HepG2 (cell line): ENCODE measurements around the gene CDC123. TPM values are rescaled to one million over a fixed set of nuclear protein-coding genes. Genes with fewer than 3 reads are reported as not detected.

Experiments
- CTCF ChIP-seq: sonication (generic); formaldehyde crosslinking; IDR thresholded peaks from 2 replicates; pipeline ENCODE4 v1.5.0; 2020; ENCODE audit warnings: mild to moderate bottlenecking, missing genetic modification reagents, moderate library complexity
- DPF2 ChIP-seq: sonication (generic); formaldehyde crosslinking; IDR thresholded peaks from 2 replicates; pipeline ENCODE4 v1.4.0; 2020; ENCODE audit warnings: mild to moderate bottlenecking, low read depth, missing genetic modification reagents, borderline replicate concordance
- ETV6 ChIP-seq: sonication (generic); formaldehyde crosslinking; conservative IDR thresholded peaks from 2 replicates; pipeline ENCODE4 v1.4.0; 2020; ENCODE audit warnings: missing genetic modification reagents
- FOSL2 ChIP-seq: sonication (generic); formaldehyde crosslinking; IDR thresholded peaks from 2 replicates; pipeline ENCODE4 v1.4.0; 2020; ENCODE audit warnings: missing genetic modification reagents
- HOXD1 ChIP-seq: sonication (generic); formaldehyde crosslinking; IDR thresholded peaks from 2 replicates; pipeline ENCODE4 v1.5.0; 2020; ENCODE audit warnings: missing genetic modification reagents
- JUN ChIP-seq: sonication (generic); formaldehyde crosslinking; IDR thresholded peaks from 2 replicates; pipeline ENCODE4 v1.4.0; 2020; ENCODE audit warnings: mild to moderate bottlenecking, missing genetic modification reagents
- KAT2B ChIP-seq: fragments of 150-350 bp; IDR thresholded peaks from 2 replicates; pipeline ENCODE4 v1.6.1; 2014; ENCODE audit warnings: low read depth, low read length, borderline replicate concordance
- KDM3A ChIP-seq: IDR thresholded peaks from 2 replicates; pipeline ENCODE4 v1.6.1; 2018; ENCODE audit warnings: low read depth, missing compliant biosample characterization
- KLF13 ChIP-seq: sonication (generic); formaldehyde crosslinking; IDR thresholded peaks from 2 replicates; pipeline ENCODE4 v1.4.0; 2020; ENCODE audit warnings: mild to moderate bottlenecking, missing genetic modification reagents
- KLF9 ChIP-seq: IDR thresholded peaks from 2 replicates; pipeline ENCODE4 v1.6.1; 2016; ENCODE audit warnings: low read depth
- NONO ChIP-seq, 2 experiments: fragments of 450-650 bp in 1 of 2; sonication (generic) in 1 of 2; formaldehyde crosslinking in 1 of 2; IDR thresholded peaks in 1 of 2; conservative IDR thresholded peaks in 1 of 2; 2 replicates each; pipeline versions ENCODE4 v1.6.1 to v1.8.0; 2017 to 2022; ENCODE audit warnings: mild to moderate bottlenecking in 1 of 2, missing genetic modification reagents in 1 of 2, moderate library complexity in 1 of 2
- PHF21A ChIP-seq: sonication (generic); formaldehyde crosslinking; IDR thresholded peaks from 2 replicates; pipeline ENCODE4 v1.5.0; 2020; ENCODE audit warnings: mild to moderate bottlenecking, missing genetic modification reagents
- RBM39 ChIP-seq: fragments of 200-400 bp; formaldehyde crosslinking; IDR thresholded peaks from one replicate; pipeline ENCODE4 v1.6.1; 2018; ENCODE audit warnings: antibody characterized with exemption, mild to moderate bottlenecking, low read depth, low read length; ENCODE audit not compliant: poor library complexity, severe bottlenecking
- RFX5 ChIP-seq: IDR thresholded peaks from 2 replicates; pipeline ENCODE4 v1.6.1; 2011; ENCODE audit warnings: low read depth, low read length, improper control_type of control experiment
- SALL1 ChIP-seq: sonication (generic); formaldehyde crosslinking; IDR thresholded peaks from 2 replicates; pipeline ENCODE4 v1.8.0; 2022; ENCODE audit warnings: mild to moderate bottlenecking, missing genetic modification reagents
- SRSF9 ChIP-seq: fragments of 200-400 bp; formaldehyde crosslinking; IDR thresholded peaks from 2 replicates; pipeline ENCODE4 v1.6.1; 2018; ENCODE audit warnings: borderline replicate concordance, mild to moderate bottlenecking, low read depth, low read length; ENCODE audit not compliant: insufficient read depth, poor library complexity, severe bottlenecking
- TOE1 ChIP-seq: sonication (generic); formaldehyde crosslinking; IDR thresholded peaks from 2 replicates; pipeline ENCODE4 v1.4.0; 2020; ENCODE audit warnings: mild to moderate bottlenecking, missing genetic modification reagents
- TP53 ChIP-seq: sonication (generic); formaldehyde crosslinking; conservative IDR thresholded peaks from 2 replicates; pipeline ENCODE4 v1.4.0; 2020; ENCODE audit warnings: missing genetic modification reagents
- ZC3H13 ChIP-seq: sonication (generic); formaldehyde crosslinking; IDR thresholded peaks from 2 replicates; pipeline ENCODE4 v1.8.1; 2023; ENCODE audit warnings: mild to moderate bottlenecking, missing genetic modification reagents, moderate library complexity
- ZNF180 ChIP-seq: sonication (generic); formaldehyde crosslinking; IDR thresholded peaks from 2 replicates; pipeline ENCODE4 v1.4.0; 2020; ENCODE audit warnings: low read depth, missing genetic modification reagents, borderline replicate concordance
- ZNF20 ChIP-seq: sonication (generic); formaldehyde crosslinking; IDR thresholded peaks from 2 replicates; pipeline ENCODE4 v1.4.0; 2020; ENCODE audit warnings: mild to moderate bottlenecking, moderate library complexity, missing genetic modification reagents
- ZNF292 ChIP-seq: sonication (generic); formaldehyde crosslinking; IDR thresholded peaks from 2 replicates; pipeline ENCODE4 v1.8.1; 2022; ENCODE audit warnings: mild to moderate bottlenecking, low read depth, missing genetic modification reagents, borderline replicate concordance
- ZNF558 ChIP-seq: sonication (generic); formaldehyde crosslinking; IDR thresholded peaks from 2 replicates; pipeline ENCODE4 v1.9.0; 2022; ENCODE audit warnings: mild to moderate bottlenecking, missing genetic modification reagents, borderline replicate concordance
- ZNF749 ChIP-seq: sonication (generic); formaldehyde crosslinking; IDR thresholded peaks from 2 replicates; pipeline ENCODE4 v1.8.0; 2022; ENCODE audit warnings: mild to moderate bottlenecking, missing genetic modification reagents, moderate library complexity, borderline replicate concordance
- ZNF784 ChIP-seq: sonication (generic); formaldehyde crosslinking; IDR thresholded peaks from 2 replicates; pipeline ENCODE4 v1.5.1; 2020; ENCODE audit warnings: missing genetic modification reagents, mild to moderate bottlenecking, borderline replicate concordance
- polyA plus RNA-seq, 8 experiments: library from polyadenylated mRNA; depleted of rRNA in 3 of 8; stranded (reverse) in 7 of 8; unstranded in 1 of 8; fragments of >200 nt; fragmentation: Illumina TruSeq in 4 of 8; extraction: Trizol in 4 of 8; gene quantifications; 2 replicates each; pipeline versions ENCODE4 v1.2.1 to v1.2.3, GENCODE V29; 2011 to 2016; ENCODE audit warnings: low read depth in 4 of 8, missing spikeins in 1 of 8, mixed read lengths in 1 of 8; ENCODE audit not compliant: insufficient read depth in 1 of 8
- total RNA-seq, 5 experiments: library from RNA; depleted of rRNA; stranded (reverse); fragments of >200 nt; fragmentation: Illumina TruSeq; extraction: Trizol; gene quantifications; 2 replicates each; pipeline ENCODE4 v1.2.3, GENCODE V29; 2016; ENCODE audit warnings: low read depth in 1 of 5
- TF ChIP-seq, protein P1 (sequence below): sonication (generic); formaldehyde crosslinking; IDR thresholded peaks from 2 replicates; pipeline ENCODE4 v1.4.0; 2020; ENCODE audit warnings: missing genetic modification reagents

The CDC123 gene
- total and polyA plus RNA-seq, 2 of the 13 experiments (the other 11 are each of a cell fraction or from before 2014, with no cell fraction given), result 63.3 to 153 TPM

DNA sequence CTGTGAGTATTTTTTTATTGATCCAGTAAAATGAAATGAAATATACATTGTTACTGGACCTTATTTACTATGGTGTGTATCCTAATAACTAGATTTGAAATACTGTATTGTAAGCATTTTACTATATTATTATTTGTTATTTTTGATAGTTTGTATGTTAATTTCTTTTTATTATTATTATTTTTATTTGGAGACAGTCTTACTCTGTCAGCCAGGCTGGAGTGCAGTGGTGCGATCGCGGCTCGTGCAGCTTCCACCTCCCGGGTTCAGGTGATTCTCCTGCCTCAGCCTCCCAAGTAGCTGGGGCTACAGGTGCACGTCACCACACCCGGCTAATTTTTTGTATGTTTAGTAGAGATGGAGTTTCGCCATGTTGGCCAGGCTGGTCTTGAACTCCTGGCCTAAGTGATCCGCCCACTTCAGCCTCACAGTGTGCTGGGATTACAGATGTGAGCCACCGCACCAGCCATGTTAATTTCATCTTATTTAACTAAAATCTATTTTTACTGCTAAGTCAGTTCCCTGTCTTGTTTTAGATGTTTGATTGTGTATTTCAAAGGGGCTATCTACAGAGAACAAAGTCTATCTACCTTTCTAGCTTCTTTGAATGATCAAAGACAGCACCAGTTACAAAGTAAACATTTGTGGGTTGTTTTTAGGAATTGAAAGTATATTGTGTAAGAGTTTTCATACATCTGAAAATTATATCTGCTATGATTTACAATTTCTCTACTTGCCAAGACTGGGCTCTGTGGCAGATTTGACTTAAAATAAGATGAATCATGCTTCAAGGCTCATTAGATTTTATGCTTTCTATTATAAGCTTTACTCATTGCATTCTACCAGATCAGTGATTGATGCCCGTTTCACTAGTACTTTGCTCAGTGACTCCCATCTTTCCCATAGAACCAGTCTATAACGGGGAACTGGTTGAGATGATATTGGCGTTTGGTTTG, 41.6 kb downstream of the CDC123 start (continued):
- TF ChIP-seq ETV6 (CRISPR knock-in tag), result no peak
- TF ChIP-seq HOXD1 (CRISPR knock-in tag), result no peak
- TF ChIP-seq KDM3A (CRISPR knock-in tag), result no peak
- TF ChIP-seq ZNF784 (CRISPR knock-in tag), result no peak
- TF ChIP-seq FOSL2 (CRISPR knock-in tag), result no peak; the same call in 1 of the 2 replicates
- TF ChIP-seq NONO (IDR thresholded peaks at IDR 0.05), result no peak
- no peak for TF ChIP-seq NONO (CRISPR knock-in tag; conservative IDR thresholded peaks at IDR 0.05)
- TF ChIP-seq TOE1 (CRISPR knock-in tag), result no peak
- peak; percentile 85 for TF ChIP-seq SALL1 (CRISPR knock-in tag)
- TF ChIP-seq KLF9, result no peak
- no peak for TF ChIP-seq KAT2B
- no peak for TF ChIP-seq ZNF749 (CRISPR knock-in tag)
- TF ChIP-seq RBM39, result no peak
- no peak for TF ChIP-seq ZNF180 (CRISPR knock-in tag)
- no peak for TF ChIP-seq RFX5
- TF ChIP-seq CTCF (CRISPR knock-in tag), result no peak
- TF ChIP-seq ZNF292 (CRISPR knock-in tag), result no peak
- TF ChIP-seq ZNF20 (CRISPR knock-in tag), result no peak
- TF ChIP-seq, protein P1, sequence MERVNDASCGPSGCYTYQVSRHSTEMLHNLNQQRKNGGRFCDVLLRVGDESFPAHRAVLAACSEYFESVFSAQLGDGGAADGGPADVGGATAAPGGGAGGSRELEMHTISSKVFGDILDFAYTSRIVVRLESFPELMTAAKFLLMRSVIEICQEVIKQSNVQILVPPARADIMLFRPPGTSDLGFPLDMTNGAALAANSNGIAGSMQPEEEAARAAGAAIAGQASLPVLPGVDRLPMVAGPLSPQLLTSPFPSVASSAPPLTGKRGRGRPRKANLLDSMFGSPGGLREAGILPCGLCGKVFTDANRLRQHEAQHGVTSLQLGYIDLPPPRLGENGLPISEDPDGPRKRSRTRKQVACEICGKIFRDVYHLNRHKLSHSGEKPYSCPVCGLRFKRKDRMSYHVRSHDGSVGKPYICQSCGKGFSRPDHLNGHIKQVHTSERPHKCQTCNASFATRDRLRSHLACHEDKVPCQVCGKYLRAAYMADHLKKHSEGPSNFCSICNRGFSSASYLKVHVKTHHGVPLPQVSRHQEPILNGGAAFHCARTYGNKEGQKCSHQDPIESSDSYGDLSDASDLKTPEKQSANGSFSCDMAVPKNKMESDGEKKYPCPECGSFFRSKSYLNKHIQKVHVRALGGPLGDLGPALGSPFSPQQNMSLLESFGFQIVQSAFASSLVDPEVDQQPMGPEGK (CRISPR knock-in tag), result no peak
- TF ChIP-seq DPF2, result peak; percentile 73; the same call in 1 of the 2 replicates
- no peak for TF ChIP-seq ZNF558 (CRISPR knock-in tag)
- TF ChIP-seq TP53 (CRISPR knock-in tag), result no peak
- TF ChIP-seq SRSF9, result no peak
- peak; percentile 53; the same call in 1 of the 2 replicates for TF ChIP-seq PHF21A (CRISPR knock-in tag)
- TF ChIP-seq ZC3H13 (CRISPR knock-in tag), result no peak
- no peak for TF ChIP-seq JUN (CRISPR knock-in tag)
- no peak for TF ChIP-seq KLF13 (CRISPR knock-in tag)
